NCI-H146 (cell line): ENCODE data around the gene BLNK.

Experiments used
- DNase-seq: peaks from one replicate; lab custom pipeline; 2025; lab: John Stamatoyannopoulos, UW

BLNK gene

GRCh38 chr10:96288151-96288621 is 16.8 kb upstream of the BLNK start:
- DNase-seq: no peak

DNA sequence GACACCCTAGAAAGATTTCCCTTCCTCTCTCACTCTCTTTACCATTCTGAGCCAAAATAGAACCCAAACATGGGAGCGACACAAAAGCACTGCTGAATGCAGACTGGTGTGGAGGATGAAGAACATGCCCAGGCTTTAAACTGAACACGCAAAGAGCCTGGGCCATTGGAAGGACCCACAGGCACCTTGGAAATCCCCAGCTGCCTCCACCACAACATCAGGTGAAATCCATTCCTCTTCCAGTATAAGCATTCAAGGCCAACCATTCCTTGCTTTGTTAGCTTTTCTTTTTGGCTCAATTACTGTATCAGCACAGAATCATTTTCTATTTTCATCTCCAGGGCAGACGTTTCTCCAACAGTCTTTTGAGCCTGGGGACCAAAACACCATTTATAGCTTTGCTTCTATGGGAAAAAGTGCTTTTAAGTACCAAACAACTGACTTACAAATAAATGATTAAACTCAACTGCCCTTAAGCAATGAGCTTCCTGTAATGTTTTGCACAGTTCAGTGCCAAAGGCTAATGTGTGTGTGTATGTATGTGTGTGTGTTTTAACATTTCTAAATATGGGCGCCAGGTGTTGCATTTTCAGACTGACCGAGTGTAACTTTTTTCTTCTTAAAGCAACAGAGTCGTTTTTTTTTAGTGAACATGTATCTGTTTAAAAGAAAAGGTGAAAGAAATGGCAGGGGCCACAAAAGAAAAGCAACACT is 16.2 kb upstream of the BLNK start:
- DNase-seq: peak; percentile 37

GRCh38 chr10:96285331-96285752 is 14.0 kb upstream of the BLNK start:
- peak; percentile 10 for DNase-seq

DNA sequence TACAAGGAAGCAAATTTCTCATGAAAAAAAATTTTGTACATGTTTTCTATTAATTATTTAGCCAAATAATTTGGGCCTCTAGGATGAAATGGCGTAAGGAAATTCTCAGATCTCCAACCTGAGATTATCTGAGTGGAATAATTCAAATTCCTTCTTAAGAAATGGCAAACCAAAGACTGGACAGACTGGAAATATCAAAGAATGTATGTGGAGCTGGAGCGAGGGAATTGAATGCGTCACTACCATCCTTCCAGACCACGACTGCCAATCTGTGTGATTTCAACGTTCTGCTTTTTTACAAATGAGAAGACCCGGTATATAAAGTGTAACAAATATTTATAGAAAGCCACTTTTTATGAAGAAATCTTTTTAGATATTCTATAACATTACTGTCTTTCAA is 12.4 kb upstream of the BLNK start:
- DNase-seq: no peak

GRCh38 chr10:96283351-96283750 is 12.0 kb upstream of the BLNK start:
- no peak for DNase-seq

DNA sequence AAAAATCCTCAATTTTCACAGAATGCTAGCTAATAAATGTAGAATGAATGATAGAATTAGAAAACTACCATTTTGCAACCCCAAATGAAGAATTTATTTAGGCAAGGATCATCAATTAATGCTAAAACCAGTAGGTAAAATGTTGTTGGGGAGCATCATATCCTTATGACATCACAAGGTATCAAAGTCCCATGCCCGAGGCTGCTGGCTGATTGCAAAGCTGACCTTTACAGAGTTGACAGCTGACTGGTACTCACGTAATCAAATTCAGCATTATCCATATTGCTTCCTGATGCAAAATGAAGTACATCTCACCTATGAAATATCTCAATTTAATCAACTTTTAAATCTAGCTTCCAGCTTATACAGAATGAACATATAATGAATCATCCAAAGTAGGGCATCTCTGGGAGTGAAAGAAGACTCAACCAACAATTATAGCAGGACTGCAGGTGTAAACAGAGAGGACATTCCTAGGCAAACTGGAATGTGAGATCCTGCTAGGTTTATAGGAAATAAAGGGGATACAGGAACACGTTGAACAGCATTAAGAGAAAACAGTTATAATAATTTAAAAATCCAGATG is 10.2 kb upstream of the BLNK start:
- no peak for DNase-seq

DNA sequence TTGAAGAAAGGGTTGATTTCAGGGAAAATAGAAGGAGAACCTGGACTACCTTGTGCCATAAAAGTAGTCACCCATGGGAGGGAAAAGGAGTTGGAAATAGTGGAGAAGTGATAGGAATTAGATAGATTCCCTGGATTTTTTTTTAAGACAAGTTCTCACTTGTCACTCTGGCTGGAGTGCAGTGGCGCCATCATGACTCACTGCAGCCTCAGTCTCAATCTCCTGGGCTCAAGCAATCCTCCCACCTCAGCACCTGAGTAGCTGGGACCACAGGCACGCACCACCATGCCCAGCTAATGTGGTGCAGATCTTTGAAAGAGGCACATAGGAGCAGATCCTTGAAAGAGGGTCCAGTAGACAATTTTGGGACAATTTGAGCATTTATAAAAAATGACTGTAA is 9.5 kb upstream of the BLNK start:
- DNase-seq: no peak

DNA sequence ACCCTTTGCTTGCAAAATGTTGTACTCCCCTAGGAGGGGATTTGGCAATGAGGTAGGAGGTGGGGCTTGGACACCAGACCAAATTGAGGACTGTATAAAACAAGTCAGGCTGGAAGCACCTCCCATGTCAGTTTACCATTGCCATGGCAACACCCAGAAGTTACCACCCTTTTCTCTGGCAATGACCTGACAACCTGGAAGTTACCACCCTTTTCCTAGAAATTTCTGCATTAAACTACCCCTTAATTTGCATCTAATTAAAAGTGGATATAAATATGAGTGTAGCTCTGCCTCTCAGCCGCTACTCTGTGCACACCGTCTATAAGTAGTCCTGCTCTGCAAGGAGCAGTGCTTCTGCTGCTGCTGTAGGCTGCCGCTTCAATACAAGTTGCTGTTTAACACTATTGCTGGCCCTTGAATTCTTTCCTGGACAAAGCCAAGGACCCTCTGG is 7.8 kb upstream of the BLNK start:
- no peak for DNase-seq

DNA sequence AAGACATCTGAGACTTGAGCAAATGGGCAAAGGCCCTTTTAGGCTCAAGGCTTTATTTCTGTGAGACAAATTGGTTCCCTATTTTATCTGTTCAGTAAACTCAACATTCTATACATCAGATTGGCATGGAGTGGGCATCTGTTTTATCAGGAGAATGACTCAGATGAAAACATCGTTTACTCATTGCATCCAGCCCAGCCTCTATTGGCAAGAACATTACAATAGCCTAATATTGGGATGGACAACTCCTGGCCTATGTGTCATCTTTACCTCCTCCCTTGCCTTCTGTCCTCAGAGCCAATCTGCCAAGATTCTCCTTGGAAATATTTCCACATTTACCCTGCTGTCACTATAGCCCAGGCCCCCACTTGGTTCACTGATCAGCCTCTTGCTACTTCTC is 5.5 kb upstream of the BLNK start:
- no peak for DNase-seq

DNA sequence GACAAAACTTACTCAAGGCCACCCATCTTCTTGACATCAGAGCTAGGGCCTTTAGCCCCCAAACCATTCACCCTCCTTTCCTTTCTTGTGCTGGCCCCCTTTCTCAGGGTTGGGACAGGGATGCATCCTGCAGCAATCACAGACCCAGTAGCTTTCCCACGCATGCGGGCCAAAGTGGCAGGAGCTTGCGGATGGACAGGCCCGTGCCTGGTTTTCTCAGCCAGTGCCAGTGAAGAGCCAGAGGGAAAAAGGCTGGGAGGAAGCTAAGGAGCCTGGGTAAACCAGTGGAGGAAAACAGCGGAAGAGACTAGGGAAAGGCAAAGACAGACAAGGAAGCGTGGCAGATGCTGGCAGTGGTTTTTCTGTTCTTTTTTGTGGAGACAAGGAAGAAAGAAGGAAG is 5.1 kb upstream of the BLNK start:
- DNase-seq: no peak

- no peak for DNase-seq
Observed at GRCh38 chr10:96275685-96276418, 4.5 kb upstream of the BLNK start.

DNA sequence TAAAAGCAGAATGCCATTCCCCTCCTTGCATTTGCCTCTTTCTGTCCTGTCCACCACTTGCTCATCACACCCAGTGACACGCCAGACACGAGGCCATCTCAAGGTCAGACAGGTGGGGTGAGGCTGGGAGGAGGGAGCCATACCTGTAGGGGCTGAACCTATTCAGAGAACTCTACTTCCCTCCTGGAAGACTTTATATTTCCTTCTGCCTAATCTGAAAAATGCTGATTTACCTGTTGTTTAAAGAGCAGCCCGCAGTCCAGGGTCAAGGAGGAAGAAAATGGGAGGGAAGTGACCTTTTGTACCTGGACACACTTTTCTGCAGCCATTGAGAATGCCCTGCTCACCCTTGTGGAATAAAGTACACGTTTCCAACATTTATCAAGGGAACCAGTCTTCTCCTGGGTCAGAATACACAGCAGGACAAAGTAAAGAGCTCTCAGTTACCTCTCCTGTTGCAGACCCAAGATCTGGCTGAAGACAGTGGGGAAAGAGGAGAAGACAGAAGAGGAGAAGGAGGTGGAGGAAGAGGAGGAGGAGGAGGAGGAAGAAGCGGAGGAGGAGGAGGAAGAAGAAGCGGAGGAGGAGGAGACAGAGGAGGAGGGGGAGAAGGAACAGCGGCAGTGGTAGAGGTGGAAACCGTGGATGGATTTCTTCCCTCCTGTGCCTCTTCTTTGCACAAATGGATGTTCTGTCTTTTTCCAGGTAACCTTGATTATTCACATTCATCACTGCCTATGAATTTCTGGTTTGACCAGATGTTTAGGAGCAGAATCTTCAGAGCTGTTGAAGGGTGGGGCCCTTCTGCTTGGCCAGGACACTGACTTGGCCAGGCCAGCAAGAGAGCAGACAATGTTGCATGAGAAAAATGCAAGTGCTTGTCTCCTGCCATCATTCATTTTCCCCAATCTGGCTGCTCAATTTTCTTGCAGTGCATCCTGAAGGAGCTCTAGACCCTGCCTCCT is 1.2 kb upstream of the BLNK start:
- DNase-seq: no peak

DNA sequence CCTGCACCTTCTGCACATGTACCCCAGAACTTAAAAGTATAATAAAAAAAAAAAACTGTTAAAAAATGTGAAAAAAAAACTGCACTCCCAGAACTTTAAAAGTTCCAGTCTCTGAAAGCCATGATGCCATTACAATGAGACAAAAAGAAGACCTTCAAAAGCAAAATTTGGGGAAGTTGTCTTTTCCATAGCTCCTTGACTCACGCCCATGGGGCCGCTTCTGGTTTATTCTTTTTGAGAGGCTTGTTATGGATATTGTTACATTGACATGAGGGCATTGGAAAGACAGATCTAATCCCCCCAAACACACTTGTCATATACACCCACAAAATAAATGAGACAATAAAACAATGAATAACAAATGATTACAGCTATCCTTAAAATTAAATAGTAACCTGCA is 798 bp downstream of the BLNK start:
- DNase-seq: no peak

DNA sequence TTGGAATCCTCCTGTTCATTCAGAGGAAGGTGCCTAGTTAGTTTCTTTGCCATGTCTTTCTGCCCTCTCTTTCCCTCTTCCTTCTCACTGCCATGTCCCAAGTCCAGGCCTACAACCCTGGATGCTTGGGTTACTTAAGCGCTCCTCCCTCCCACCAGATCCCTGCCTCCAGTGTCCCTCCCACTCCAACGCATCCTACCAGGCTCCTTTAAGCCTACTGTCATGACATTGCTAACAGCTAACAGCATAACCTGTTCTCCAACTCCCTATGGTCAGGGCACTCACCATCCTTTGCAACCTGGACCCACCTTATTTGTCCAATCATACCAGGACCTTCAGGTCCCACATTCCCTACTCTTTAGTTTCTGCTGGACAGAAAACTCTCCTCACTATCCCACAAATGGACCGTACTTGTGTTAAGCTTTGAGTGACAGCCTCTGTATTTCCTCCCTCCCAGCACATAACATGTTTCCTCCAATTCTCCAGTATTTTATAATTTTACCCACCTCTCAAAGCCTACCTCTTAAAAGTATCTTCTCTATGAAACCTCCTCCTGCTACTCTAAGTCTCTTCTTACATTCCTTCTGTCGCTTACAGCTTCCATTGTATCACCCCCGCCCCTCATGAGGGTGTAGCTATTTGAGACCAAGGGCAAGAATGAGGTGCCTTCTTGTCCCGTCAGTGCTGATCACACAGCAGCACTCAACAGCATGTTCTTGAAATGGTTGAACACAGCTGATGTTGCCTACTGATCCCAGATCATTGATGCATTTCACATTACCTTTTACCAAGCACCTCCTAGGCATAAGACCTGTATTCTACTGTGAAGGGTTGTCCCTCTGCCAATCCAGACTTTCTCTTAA is 1.7 kb downstream of the BLNK start:
- no peak for DNase-seq

DNA sequence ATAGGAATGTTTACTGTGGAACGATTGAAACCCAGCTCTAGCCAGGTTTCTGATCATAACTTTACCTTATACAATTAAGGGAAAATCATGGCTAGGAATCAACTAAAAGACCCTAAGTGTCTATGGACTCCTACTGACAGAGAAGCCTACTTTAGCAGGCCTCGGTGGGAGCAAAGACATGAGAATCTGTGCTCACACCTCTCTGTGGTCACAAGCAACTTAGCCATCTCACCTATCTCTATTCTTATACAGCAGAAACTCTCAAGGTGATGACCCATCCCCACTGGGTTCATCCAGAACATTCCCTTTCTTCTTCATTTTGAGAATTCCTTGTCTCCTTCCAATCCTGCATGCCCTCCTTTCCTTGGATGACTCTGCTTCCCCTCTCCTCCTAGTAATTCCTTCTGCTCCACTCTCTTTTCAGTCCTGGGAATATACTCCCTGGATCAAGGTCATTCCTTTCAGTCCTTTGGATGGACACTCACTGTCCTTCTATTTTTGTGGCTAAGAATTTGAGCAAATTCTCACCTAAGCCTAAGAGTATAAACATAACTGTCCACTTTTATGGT is 2.9 kb downstream of the BLNK start:
- DNase-seq: no peak

DNA sequence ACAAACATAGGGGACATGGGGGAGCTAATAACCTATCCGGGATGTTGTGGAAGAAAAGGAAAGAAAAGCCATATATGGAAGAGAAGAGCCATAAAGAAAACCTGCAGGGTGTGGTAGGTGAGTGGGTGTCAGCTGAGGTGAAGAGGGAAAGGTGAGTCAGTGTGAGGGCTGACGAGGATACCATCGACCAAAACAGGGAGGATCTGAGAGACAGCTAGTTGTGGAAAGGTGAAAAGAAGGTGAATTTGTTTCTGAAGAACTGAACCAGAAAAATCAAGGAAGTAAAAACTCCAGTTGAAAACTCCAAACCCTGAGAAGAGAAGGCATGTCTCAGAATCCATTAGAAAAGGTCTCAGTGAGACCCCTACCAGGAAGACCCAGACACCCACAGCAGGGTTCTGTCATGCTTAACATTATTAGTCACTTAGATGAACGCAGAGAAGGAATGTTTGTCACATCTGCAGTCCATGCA is 4.1 kb downstream of the BLNK start:
- no peak for DNase-seq

DNA sequence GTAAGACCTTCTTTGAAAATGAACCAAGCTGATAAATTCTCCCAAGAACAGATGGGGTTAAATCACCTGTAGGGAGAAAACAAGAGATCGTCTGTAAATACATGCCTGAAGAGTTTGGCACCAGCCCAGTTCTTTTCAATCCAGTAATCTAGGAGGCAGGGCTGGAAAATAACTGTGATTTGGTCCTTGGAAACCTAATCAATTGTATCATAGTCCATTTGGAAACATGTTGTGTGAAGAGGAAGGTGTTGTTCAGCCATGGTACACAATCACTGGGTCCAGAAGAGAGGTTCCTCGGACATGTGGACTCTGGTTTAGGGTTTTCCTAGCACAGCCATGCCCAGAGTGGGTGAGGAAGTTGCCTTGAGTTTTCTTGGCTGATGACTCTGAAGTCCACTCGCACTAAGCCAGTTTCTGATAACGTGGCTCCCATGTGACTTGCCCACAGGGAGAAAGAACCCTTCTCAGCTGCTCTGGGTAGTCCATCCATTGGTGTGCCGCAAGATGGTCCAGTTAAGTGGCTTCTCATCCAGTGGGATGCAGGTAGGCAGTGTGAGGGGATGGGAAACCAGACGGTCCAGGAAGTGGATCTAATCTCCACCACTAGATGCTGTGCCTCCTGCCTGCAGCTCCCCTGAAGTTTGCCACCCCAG is 5.1 kb downstream of the BLNK start:
- no peak for DNase-seq

DNA sequence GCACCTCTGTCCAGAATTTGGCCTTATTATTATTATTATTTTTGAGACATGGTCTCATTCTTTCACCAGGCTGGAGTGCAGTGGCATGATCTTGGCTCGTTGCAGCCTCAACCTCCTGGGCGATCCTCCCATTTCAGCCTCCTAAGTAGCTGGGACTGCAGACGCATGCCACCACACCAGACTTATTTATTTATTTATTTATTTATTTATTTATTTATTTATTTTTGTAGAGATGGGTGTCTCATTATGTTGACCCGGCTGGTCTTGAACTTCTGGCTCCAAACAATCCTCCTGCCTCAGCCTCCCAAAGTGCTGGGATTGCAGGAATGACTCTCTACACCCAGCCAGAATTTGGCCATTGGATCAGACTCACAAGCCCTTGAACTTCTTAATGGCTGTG is 6.4 kb downstream of the BLNK start:
- DNase-seq: no peak

DNA sequence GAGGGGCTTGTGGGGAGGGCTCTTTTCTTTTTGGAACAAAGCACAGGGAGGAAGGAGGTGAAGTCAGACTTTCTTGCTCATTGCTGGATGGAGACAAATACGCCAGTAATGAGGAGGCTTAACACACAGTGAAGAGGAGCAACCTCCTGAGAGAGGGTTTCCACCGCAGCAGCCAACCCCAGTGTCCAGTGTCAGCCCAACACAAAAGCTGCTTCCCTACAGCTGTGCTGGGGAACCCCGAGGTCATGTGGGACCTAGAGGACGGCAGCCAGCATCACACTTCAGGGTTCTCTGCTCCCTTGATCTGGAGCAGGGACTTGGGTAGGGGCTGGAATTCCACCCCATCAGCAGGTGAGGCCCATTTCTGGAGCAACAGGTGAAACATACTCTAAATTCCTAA is 7.7 kb downstream of the BLNK start:
- DNase-seq: no peak

DNA sequence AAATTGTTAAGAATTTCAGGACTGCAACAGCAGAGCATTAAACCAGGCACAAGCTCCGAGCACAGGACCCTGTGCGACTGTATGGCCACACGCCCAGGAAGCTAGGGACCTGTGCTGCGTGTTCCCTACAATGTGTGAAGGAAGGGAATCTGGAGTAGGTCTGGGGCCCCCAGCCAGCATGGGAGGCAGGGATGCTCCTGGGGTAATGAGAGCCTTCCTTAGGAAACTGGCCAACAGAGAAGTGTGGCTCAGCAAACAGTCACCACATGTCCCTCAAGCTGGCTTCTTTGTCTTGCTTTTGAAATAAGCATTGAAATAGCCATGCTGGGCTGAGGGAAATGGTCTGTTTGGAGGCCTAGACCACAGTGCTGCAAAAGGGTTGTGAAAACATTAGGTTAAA is 8.2 kb downstream of the BLNK start:
- DNase-seq: no peak
